Endothelial cell of umbilical vein (primary cell): ENCODE data around the gene TRPV6.

Experiments used
- CTCF ChIP-seq, 2 donors: IDR thresholded peaks; 1 replicate in 1 of 2; 2 replicates in 1 of 2; pipeline ENCODE4 v1.5.1; 2011; ENCODE audit warnings: low read length in 2 of 2, mild to moderate bottlenecking in 2 of 2, moderate library complexity in 2 of 2, control low read depth in 1 of 2, inconsistent platforms in 1 of 2, low read depth in 1 of 2; ENCODE audit not compliant: insufficient read depth in 1 of 2; ENCODE audit errors: extremely low read depth in 1 of 2
- EZH2 ChIP-seq: IDR thresholded peaks from 2 replicates; pipeline ENCODE4 v1.6.1; 2012; ENCODE audit warnings: borderline replicate concordance, low read depth, mild to moderate bottlenecking, moderate library complexity, low read length, inconsistent platforms; ENCODE audit not compliant: severe bottlenecking
- GATA2 ChIP-seq: IDR thresholded peaks from 2 replicates; pipeline ENCODE4 v1.7.0; 2011; ENCODE audit warnings: low read depth, mild to moderate bottlenecking, moderate library complexity, mixed read lengths, low read length; ENCODE audit not compliant: insufficient read length, insufficient read depth
- POLR2AphosphoS5 ChIP-seq: IDR thresholded peaks from 2 replicates; pipeline ENCODE4 v1.6.1; 2012; ENCODE audit warnings: low read depth, mild to moderate bottlenecking, control low read depth, low read length, moderate library complexity; ENCODE audit not compliant: insufficient read depth

GRCh38 chr7:142883571-142884285 is 1.8 kb downstream of the TRPV6 start:
- TF ChIP-seq CTCF (IDR thresholded peaks at IDR 0.05; ENCODE audit: extremely low read depth in 1 of 2, insufficient read depth in 1 of 2, low read depth in 1 of 2, low read length in 2 of 2) (no peak), EZH2 (no peak), POLR2AphosphoS5 (no peak), GATA2 (no peak)
